ENCODE measurements around the gene GCN1. TPM values are rescaled to one million over a fixed set of nuclear protein-coding genes. Genes with fewer than 3 reads are reported as not detected.

The GCN1 gene, protein sequence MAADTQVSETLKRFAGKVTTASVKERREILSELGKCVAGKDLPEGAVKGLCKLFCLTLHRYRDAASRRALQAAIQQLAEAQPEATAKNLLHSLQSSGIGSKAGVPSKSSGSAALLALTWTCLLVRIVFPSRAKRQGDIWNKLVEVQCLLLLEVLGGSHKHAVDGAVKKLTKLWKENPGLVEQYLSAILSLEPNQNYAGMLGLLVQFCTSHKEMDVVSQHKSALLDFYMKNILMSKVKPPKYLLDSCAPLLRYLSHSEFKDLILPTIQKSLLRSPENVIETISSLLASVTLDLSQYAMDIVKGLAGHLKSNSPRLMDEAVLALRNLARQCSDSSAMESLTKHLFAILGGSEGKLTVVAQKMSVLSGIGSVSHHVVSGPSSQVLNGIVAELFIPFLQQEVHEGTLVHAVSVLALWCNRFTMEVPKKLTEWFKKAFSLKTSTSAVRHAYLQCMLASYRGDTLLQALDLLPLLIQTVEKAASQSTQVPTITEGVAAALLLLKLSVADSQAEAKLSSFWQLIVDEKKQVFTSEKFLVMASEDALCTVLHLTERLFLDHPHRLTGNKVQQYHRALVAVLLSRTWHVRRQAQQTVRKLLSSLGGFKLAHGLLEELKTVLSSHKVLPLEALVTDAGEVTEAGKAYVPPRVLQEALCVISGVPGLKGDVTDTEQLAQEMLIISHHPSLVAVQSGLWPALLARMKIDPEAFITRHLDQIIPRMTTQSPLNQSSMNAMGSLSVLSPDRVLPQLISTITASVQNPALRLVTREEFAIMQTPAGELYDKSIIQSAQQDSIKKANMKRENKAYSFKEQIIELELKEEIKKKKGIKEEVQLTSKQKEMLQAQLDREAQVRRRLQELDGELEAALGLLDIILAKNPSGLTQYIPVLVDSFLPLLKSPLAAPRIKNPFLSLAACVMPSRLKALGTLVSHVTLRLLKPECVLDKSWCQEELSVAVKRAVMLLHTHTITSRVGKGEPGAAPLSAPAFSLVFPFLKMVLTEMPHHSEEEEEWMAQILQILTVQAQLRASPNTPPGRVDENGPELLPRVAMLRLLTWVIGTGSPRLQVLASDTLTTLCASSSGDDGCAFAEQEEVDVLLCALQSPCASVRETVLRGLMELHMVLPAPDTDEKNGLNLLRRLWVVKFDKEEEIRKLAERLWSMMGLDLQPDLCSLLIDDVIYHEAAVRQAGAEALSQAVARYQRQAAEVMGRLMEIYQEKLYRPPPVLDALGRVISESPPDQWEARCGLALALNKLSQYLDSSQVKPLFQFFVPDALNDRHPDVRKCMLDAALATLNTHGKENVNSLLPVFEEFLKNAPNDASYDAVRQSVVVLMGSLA (N-terminal part only)
- 18.5 TPM for total RNA-seq (2013)
- 10 to 100 TPM in 1 of 3 donors, 1 to 10 TPM in 2; 5.0 to 22.1 (median 8.3) TPM for polyA plus RNA-seq
- 40.4 and 56.1 TPM in 2 replicates for polyA minus RNA-seq
- total RNA-seq = 24.1 to 82.1 (median 52.5) reads per million in 11 experiments

DNA sequence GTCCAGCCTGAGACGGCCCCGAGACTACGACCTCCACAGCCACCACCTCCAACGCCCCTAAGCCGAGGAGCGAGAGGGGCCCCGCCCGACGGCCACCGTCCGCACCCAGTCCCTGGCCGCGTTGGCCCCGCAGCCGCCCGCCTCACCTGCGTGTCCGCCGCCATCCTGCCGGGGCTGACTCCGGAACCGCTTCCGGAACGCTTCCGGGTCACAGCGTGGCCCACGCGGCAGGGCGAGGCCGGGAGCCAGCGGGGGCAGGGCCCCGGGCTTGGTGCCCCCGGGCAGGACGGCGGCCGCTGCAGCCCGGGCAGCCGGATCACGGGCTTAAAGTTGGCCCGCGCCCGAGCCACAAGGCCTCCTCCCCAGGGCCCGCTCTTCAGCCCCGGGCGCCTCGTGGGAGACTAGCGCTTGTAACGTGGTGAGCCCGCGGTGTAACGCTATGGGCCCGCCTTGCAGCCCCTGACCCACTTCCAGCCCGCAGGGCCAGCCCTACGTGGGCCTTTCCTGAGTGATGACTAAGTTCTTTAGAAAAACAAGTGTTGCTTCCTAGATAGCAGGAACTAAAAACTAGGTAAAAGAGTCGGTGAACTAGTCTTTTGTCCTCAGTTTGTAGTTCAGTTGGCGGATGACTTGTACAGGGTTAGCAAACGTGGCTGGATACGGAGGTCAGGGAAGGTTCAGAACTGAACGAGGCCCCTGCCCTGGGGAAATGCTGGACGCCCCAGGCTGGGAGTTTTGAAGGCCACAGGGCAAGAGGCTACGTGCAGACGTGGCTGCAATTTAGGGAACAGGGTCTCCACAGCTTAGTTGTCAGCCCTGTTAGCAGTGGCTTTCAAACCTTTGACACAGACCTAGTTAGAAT, at the start of gene GCN1:
Gene GCN1, minus strand, starts transcription at position 182 of the 862 bp plus-strand sequence. Its CDS starts 18 bp downstream, at position 164.
- H3K36me3 ChIP-seq (replicated peaks in 1 of 2; ENCODE audit: control insufficient read depth in 1 of 2, insufficient read depth in 2 of 2, low read length in 2 of 2) = peaks cover 38 to 53% of the 10 kb centered on the region in 2 donors
- Mint-ChIP-seq H3K36me3 (peaks cover 37 to 39% of the 10 kb centered on the region in 2 donors), H3K4me3 (peak within 1 kb of the TSS; percentile 77 to 87), H3K4me1 (peaks cover 25% of the 10 kb centered on the region), H3K27me3 (ENCODE audit: low read depth in 3 of 3) (no peaks in the 10 kb centered on the region), H3K9me3 (no peaks in the 10 kb centered on the region), H3K27ac (peak within 1 kb of the TSS; percentile 78 to 91 (median 87))
- H3K9ac ChIP-seq (ENCODE audit: insufficient read depth, low read length, poor library complexity, severe bottlenecking) = peak within 1 kb of the TSS; percentile 79
- H2AFZ ChIP-seq (ENCODE audit: insufficient read depth, low read depth, low read length, poor library complexity, severe bottlenecking) = peak within 1 kb of the TSS; percentile 100
- H3K4me1 ChIP-seq (ENCODE audit: control insufficient read depth in 1 of 2, insufficient read depth in 2 of 2, low read length in 2 of 2) = peaks cover 20 to 33% of the 10 kb centered on the region in 2 donors
- 1% methylated on average over 59 of the region's 62 CpGs for WGBS (ENCODE audit: insufficient coverage)
- peak within 1 kb of the TSS; percentile 55 to 92 (median 90) for H3K4me3 ChIP-seq (replicated peaks in 1 of 3; ENCODE audit: low read depth in 2 of 3, low read length in 3 of 3)
- peaks cover 71% of the 10 kb centered on the region for H3K79me2 ChIP-seq (ENCODE audit: insufficient read depth, low read length)
- TF ChIP-seq, protein P1, sequence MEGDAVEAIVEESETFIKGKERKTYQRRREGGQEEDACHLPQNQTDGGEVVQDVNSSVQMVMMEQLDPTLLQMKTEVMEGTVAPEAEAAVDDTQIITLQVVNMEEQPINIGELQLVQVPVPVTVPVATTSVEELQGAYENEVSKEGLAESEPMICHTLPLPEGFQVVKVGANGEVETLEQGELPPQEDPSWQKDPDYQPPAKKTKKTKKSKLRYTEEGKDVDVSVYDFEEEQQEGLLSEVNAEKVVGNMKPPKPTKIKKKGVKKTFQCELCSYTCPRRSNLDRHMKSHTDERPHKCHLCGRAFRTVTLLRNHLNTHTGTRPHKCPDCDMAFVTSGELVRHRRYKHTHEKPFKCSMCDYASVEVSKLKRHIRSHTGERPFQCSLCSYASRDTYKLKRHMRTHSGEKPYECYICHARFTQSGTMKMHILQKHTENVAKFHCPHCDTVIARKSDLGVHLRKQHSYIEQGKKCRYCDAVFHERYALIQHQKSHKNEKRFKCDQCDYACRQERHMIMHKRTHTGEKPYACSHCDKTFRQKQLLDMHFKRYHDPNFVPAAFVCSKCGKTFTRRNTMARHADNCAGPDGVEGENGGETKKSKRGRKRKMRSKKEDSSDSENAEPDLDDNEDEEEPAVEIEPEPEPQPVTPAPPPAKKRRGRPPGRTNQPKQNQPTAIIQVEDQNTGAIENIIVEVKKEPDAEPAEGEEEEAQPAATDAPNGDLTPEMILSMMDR (IDR thresholded peaks at IDR 0.05) = no peak
- H4K20me1 ChIP-seq (ENCODE audit: insufficient read depth, low read length) = peaks cover 36% of the 10 kb centered on the region
- peak within 1 kb of the TSS; percentile 96 for H3K4me2 ChIP-seq (replicated peaks; ENCODE audit: extremely low read depth, low read length, poor library complexity, severe bottlenecking)
- peak within 1 kb of the TSS; percentile 50 to 81 for H3K27ac ChIP-seq (ENCODE audit: low read depth in 1 of 2, low read length in 2 of 2)
- intact Hi-C loops (cut with micrococcal nuclease) = no loop called here
- H3K27me3 ChIP-seq (ENCODE audit: control insufficient read depth in 2 of 2, insufficient read depth in 2 of 2, low read length in 2 of 2) = no peaks in the 10 kb centered on the region
- H3K9me3 ChIP-seq (replicated peaks in 1 of 2; ENCODE audit: control insufficient read depth in 1 of 2, insufficient read depth in 1 of 2, low read length in 2 of 2) = no peaks in the 10 kb centered on the region
- peak; percentile 57 to 66 (median 60) for DNase-seq
